ENCODE data around the gene SLC25A38.

SLC25A38 gene

DNA sequence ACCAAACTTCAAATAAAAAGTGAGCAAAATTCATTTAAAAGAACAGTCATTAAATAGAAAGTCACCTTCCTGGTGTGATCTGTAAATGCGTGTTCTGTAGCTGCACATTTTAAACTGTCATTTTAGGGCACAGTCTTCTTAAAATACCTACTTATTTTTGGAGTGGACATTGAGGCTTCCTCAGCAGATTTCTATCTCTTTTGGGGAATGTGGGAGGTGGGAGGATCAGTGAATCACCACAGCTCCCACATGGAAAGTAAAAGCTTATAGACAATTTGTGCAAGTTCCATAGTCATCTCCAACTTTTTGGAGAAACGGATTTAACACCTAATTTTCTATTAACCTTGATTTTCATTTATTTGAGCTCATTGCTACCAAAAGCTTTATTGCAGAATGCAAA is 63.3 kb downstream of the SLC25A38 start:
- DNase-seq, result no peak
- H3K27ac ChIP-seq, result no peak overlapping the region
- H3K4me3 ChIP-seq (ENCODE audit: low read depth, low read length), result no peak overlapping the region
- H3K36me3 ChIP-seq (replicated peaks), result no peaks in the 10 kb centered on the region
- in situ Hi-C loops (cut with HindIII; ENCODE audit: low pct_ligation_motif_present, low sequenced_read_pairs), result no loop called here
- TF ChIP-seq, protein P1, sequence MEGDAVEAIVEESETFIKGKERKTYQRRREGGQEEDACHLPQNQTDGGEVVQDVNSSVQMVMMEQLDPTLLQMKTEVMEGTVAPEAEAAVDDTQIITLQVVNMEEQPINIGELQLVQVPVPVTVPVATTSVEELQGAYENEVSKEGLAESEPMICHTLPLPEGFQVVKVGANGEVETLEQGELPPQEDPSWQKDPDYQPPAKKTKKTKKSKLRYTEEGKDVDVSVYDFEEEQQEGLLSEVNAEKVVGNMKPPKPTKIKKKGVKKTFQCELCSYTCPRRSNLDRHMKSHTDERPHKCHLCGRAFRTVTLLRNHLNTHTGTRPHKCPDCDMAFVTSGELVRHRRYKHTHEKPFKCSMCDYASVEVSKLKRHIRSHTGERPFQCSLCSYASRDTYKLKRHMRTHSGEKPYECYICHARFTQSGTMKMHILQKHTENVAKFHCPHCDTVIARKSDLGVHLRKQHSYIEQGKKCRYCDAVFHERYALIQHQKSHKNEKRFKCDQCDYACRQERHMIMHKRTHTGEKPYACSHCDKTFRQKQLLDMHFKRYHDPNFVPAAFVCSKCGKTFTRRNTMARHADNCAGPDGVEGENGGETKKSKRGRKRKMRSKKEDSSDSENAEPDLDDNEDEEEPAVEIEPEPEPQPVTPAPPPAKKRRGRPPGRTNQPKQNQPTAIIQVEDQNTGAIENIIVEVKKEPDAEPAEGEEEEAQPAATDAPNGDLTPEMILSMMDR (IDR thresholded peaks at IDR 0.05; ENCODE audit: low read depth, low read length, missing control alignments), result no peak
- no peaks in the 10 kb centered on the region for H3K27me3 ChIP-seq (replicated peaks)

All from brain microvascular endothelial cell (primary cell).